Activated naive CD8-positive, alpha-beta T cell (primary cell): ENCODE results near the gene ZNF154.

Experiments
- H3K27ac Mint-ChIP-seq: one replicate; pipeline ENCODE4 v1.8.0; 2021; ENCODE audit warnings: mixed read lengths
- H3K27me3 Mint-ChIP-seq: one replicate; pipeline ENCODE4 v1.8.0; 2021; ENCODE audit warnings: mixed read lengths
- H3K36me3 Mint-ChIP-seq: one replicate; pipeline ENCODE4 v1.8.0; 2021; ENCODE audit warnings: mixed read lengths
- H3K4me1 Mint-ChIP-seq: one replicate; pipeline ENCODE4 v1.8.0; 2021; ENCODE audit warnings: low read depth, mixed read lengths
- H3K4me3 Mint-ChIP-seq: one replicate; pipeline ENCODE4 v1.8.0; 2021; ENCODE audit warnings: mild to moderate bottlenecking, mixed read lengths
- H3K9me3 Mint-ChIP-seq: one replicate; pipeline ENCODE4 v1.8.0; 2021; ENCODE audit warnings: low read depth, mixed read lengths

ZNF154 gene

DNA sequence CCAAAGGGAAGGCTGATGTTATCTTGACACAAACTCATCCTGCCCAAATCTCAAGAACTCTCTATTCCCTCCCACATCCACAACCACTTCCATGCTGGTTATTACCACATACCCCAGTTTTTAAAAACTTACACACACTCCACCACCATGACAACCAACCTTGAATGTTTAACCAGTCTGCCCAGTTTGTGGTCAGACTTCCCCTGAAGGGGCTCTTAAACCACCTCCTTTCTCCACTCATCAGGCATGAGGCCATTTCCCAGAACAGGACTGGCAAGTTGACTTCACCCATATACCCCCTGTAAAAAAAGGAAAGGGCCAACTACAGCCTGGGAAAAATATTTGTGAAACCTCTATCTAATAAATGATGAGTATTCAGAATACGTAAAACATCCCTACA, 52.7 kb downstream of the ZNF154 start:
- Mint-ChIP-seq H3K4me3 (no peak overlapping the region), H3K27ac (no peak overlapping the region), H3K4me1 (peaks cover 3% of the 10 kb centered on the region), H3K9me3 (peaks cover 44% of the 10 kb centered on the region), H3K36me3 (peaks cover 46% of the 10 kb centered on the region), H3K27me3 (peaks cover 34% of the 10 kb centered on the region)

DNA sequence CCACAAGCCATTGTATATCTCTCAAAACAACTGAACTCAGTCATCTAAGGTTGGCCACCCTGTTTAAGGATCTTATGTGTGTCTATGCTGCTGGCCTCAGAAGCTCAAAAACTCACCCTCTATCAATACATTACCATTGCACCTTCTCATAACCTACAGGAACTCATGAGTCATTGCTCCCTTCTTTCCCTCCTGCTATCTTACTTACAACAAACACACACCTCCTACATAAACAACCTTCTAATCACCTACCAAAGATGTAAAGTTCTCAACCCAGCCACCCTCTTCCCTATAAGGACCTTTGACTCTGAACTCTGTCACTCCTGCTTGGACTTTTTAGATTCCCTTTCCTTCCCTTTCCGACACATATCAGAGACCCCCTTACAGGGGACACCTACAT, 53.6 kb downstream of the ZNF154 start:
- Mint-ChIP-seq H3K27ac (no peak overlapping the region), H3K4me3 (no peak overlapping the region), H3K9me3 (peaks cover 41% of the 10 kb centered on the region), H3K36me3 (peaks cover 43% of the 10 kb centered on the region), H3K27me3 (peaks cover 27% of the 10 kb centered on the region), H3K4me1 (peaks cover 5% of the 10 kb centered on the region)

DNA sequence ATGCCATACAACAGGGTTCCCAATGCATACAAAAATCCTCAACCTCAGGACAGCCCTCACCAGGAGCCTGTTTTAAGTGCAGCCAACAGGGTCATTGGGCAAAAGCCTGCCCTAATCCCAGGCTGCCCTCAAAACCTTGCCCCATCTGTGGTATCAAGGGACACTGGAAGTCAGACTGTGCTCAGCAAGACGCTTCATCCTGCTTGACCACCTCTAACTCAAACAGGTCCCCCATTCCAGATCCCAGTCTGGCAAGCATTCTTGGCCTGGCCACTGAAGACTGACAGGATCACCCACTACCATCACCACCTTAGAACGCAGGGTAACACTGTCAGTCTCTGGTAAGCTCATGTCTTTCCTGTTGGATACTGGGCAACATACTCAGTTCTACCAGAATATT, 55.3 kb downstream of the ZNF154 start:
- Mint-ChIP-seq H3K4me3 (no peak overlapping the region), H3K4me1 (peaks cover 5% of the 10 kb centered on the region), H3K9me3 (peaks cover 46% of the 10 kb centered on the region), H3K36me3 (peaks cover 45% of the 10 kb centered on the region), H3K27ac (no peak overlapping the region), H3K27me3 (peaks cover 26% of the 10 kb centered on the region)

DNA sequence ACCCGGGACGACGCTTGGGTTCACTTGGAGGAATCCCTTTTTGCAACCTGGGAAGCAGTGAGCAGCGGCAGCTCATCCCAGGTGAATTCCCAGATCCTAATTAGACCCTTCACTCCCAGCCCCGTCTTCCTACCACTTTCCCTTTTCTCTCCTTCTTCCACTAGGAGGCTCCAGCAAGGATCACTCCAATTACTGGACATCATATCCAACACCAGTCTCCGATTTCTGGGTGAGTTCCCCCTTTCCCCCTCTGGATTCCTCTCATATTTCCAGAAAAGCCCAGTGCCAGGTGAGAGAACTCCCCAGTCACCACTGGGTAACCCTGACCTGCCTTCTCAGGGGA, 57.4 kb downstream of the ZNF154 start:
- Mint-ChIP-seq H3K4me3 (no peak overlapping the region), H3K4me1 (peaks cover 5% of the 10 kb centered on the region), H3K27me3 (peaks cover 23% of the 10 kb centered on the region), H3K27ac (no peak overlapping the region), H3K9me3 (peaks cover 47% of the 10 kb centered on the region), H3K36me3 (peaks cover 45% of the 10 kb centered on the region)

DNA sequence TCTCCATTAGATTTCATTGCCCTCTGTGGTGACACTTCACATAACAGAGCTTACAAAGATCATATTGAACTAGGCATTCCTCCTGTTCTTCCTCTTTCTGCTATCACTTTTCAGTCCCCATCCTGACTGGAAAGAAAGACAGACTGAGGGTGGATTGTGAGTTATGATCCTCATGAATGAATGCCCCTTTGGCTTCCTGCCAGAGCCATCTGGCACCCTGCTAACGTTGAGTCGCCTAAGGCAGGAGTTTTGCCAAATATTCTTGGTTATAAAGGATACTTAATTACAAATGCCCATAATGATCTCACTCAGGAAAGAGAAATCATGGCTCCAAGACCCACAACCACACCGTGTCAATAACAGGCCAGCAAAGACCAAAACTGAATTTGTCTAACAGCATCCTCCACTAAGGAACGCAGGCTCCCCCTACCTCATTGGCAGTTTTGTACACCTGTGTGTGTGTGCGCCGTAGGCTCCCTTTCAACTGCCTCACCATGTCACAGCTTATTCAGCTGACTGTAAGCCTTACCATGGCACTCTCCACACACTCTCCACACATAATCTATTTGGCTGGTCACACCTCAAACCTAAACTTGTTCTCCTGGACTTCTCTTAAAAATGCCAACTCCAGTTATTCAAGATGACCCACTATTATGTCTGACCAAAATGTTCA, 60.5 kb downstream of the ZNF154 start:
- H3K27me3 Mint-ChIP-seq, result peaks cover 4% of the 10 kb centered on the region
- H3K4me3 Mint-ChIP-seq, result no peak overlapping the region
- H3K27ac Mint-ChIP-seq, result no peak overlapping the region
- peaks cover 5% of the 10 kb centered on the region for H3K4me1 Mint-ChIP-seq
- H3K9me3 Mint-ChIP-seq, result peaks cover 38% of the 10 kb centered on the region
- peaks cover 32% of the 10 kb centered on the region for H3K36me3 Mint-ChIP-seq
